A549 (cell line): ENCODE measurements around the gene CEP97.
"Not testable (repeated sequence)": the region's sequence is repeated elsewhere in the genome, so short reads cannot be mapped to it uniquely, and the experiment has no call there.

ENCODE experiments used
- EP300 ChIP-seq, 2 experiments: fragments of >200 bp; sonication (Bioruptor Twin); formaldehyde crosslinking; IDR thresholded peaks; 2 replicates in 1 of 2; 3 replicates in 1 of 2; pipeline ENCODE4 v1.6.1; 2016 to 2017
- GATA3 ChIP-seq: IDR thresholded peaks from 2 replicates; pipeline ENCODE4 v1.6.1; 2012; ENCODE audit warnings: borderline replicate concordance
- HOXA7 ChIP-seq: fragments of 250-450 bp; sonication (Bioruptor Pico); IDR thresholded peaks from 2 replicates; pipeline ENCODE4 v1.5.0; 2020; ENCODE audit warnings: mild to moderate bottlenecking, moderate library complexity
- KDM5A ChIP-seq: fragments of 200-600 bp; sonication (generic); IDR thresholded peaks from 2 replicates; pipeline ENCODE4 v1.6.1; 2016; ENCODE audit warnings: antibody characterized with exemption, mild to moderate bottlenecking
- MYC ChIP-seq: IDR thresholded peaks from 2 replicates; pipeline ENCODE4 v1.6.1; 2012; ENCODE audit warnings: mild to moderate bottlenecking, inconsistent platforms, low read length, improper control_type of control experiment, borderline replicate concordance
- NPAS2 ChIP-seq: fragments of 250-450 bp; sonication (Bioruptor Pico); IDR thresholded peaks from 2 replicates; pipeline ENCODE4 v1.8.0; 2022; ENCODE audit warnings: mild to moderate bottlenecking, moderate library complexity, borderline replicate concordance
- POLR2A ChIP-seq: IDR thresholded peaks from 2 replicates; pipeline ENCODE4 v1.6.1; 2012; ENCODE audit warnings: mild to moderate bottlenecking, low read length
- TF ChIP-seq, protein P1 (sequence below): fragments of >200 bp; sonication (Bioruptor Twin); formaldehyde crosslinking; IDR thresholded peaks from 3 replicates; pipeline ENCODE4 v1.5.1; 2016
- TF ChIP-seq, protein P2 (sequence below): fragments of >200 bp; sonication (Bioruptor Twin); formaldehyde crosslinking; IDR thresholded peaks from 3 replicates; pipeline ENCODE4 v1.6.1; 2016

DNA sequence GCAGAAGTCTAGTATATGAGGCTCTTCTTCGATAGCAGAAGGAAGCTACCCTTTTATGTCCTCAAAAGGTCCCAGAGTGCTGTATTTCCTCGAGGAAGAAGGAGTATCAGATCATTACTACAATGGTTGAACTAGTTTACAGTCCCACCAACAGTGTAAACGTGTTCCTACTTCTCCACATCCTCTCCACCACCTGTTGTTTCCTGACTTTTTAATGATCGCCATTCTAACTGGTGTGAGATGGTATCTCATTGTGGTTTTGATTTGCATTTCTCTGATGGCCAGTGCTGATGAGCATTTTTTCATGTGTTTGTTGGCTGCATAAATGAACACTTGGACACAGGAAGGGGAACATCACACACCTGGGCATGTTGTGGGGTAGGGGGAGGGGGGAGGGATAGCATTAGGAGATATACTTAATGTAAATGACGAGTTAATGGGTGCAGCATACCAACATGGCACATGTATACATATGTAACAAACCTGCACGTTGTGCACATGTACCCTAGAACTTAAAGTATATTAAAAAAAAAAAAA is 53.4 kb downstream of the CEP97 start:
- TF ChIP-seq, protein P1, sequence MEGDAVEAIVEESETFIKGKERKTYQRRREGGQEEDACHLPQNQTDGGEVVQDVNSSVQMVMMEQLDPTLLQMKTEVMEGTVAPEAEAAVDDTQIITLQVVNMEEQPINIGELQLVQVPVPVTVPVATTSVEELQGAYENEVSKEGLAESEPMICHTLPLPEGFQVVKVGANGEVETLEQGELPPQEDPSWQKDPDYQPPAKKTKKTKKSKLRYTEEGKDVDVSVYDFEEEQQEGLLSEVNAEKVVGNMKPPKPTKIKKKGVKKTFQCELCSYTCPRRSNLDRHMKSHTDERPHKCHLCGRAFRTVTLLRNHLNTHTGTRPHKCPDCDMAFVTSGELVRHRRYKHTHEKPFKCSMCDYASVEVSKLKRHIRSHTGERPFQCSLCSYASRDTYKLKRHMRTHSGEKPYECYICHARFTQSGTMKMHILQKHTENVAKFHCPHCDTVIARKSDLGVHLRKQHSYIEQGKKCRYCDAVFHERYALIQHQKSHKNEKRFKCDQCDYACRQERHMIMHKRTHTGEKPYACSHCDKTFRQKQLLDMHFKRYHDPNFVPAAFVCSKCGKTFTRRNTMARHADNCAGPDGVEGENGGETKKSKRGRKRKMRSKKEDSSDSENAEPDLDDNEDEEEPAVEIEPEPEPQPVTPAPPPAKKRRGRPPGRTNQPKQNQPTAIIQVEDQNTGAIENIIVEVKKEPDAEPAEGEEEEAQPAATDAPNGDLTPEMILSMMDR = not testable (repeated sequence)
- not testable (repeated sequence) for TF ChIP-seq MYC; HOXA7 (CRISPR knock-in tag); EP300 (IDR thresholded peaks at IDR 0.05); NPAS2; KDM5A; GATA3; POLR2A
- TF ChIP-seq, protein P2, sequence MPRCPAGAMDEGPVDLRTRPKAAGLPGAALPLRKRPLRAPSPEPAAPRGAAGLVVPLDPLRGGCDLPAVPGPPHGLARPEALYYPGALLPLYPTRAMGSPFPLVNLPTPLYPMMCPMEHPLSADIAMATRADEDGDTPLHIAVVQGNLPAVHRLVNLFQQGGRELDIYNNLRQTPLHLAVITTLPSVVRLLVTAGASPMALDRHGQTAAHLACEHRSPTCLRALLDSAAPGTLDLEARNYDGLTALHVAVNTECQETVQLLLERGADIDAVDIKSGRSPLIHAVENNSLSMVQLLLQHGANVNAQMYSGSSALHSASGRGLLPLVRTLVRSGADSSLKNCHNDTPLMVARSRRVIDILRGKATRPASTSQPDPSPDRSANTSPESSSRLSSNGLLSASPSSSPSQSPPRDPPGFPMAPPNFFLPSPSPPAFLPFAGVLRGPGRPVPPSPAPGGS = not testable (repeated sequence)
